GM12878 (cell line): ENCODE data around the gene HAGHL. TPM values are rescaled to one million over a fixed set of nuclear protein-coding genes. Genes with fewer than 3 reads are reported as not detected.
A peak's percentile ranks its signal among the peaks of the same experiment; 100 is the strongest.

Source experiments
- ASH2L ChIP-seq: fragments of 300-600, 200-600 bp; sonication (generic); IDR thresholded peaks from 2 replicates; pipeline ENCODE4 v1.6.1; 2017; ENCODE audit warnings: low read depth, mild to moderate bottlenecking, borderline replicate concordance
- ATF2 ChIP-seq: IDR thresholded peaks from 2 replicates; pipeline ENCODE4 v1.6.1; 2012; ENCODE audit warnings: low read length, inconsistent platforms
- E2F4 ChIP-seq: IDR thresholded peaks from 2 replicates; pipeline ENCODE4 v1.6.1; 2012; ENCODE audit warnings: low read depth, low read length, improper control_type of control experiment
- E4F1 ChIP-seq: fragments of 450-650 bp; IDR thresholded peaks from 2 replicates; pipeline ENCODE4 v1.6.1; 2018; ENCODE audit warnings: borderline replicate concordance, mild to moderate bottlenecking; ENCODE audit not compliant: partially characterized antibody
- GATAD2B ChIP-seq: fragments of 450-650 bp; conservative IDR thresholded peaks from 2 replicates; pipeline ENCODE4 v1.6.1; 2017; ENCODE audit warnings: low read depth, mild to moderate bottlenecking, moderate library complexity
- HCFC1 ChIP-seq: fragments of 150-350 bp; IDR thresholded peaks from 2 replicates; pipeline ENCODE4 v1.6.1; 2014; ENCODE audit warnings: low read length
- HSF1 ChIP-seq: fragments of 150-350 bp; IDR thresholded peaks from 2 replicates; pipeline ENCODE4 v1.6.1; 2014; ENCODE audit warnings: mild to moderate bottlenecking, low read depth, low read length
- MAX ChIP-seq: IDR thresholded peaks from 2 replicates; pipeline ENCODE4 v1.6.1; 2012; ENCODE audit warnings: low read depth, low read length, improper control_type of control experiment
- NFYB ChIP-seq: IDR thresholded peaks from 2 replicates; pipeline ENCODE4 v1.6.1; 2011; ENCODE audit warnings: low read depth, mild to moderate bottlenecking, low read length, improper control_type of control experiment, moderate library complexity; ENCODE audit not compliant: insufficient read depth
- NR2C2 ChIP-seq: IDR thresholded peaks from 2 replicates; pipeline ENCODE4 v1.6.1; 2011; ENCODE audit warnings: borderline replicate concordance, low read depth; ENCODE audit not compliant: control insufficient read depth, insufficient read length
- PAX8 ChIP-seq: fragments of 450-650 bp; IDR thresholded peaks from 2 replicates; pipeline ENCODE4 v1.6.1; 2017; ENCODE audit warnings: mild to moderate bottlenecking, moderate library complexity
- SREBF2 ChIP-seq: IDR thresholded peaks from 2 replicates; pipeline ENCODE4 v1.6.1; 2012; ENCODE audit warnings: mild to moderate bottlenecking, low read length
- SUPT20H ChIP-seq: IDR thresholded peaks from 2 replicates; pipeline ENCODE4 v1.6.1; 2011; ENCODE audit warnings: low read depth, mild to moderate bottlenecking, low read length, moderate library complexity, borderline replicate concordance; ENCODE audit not compliant: control insufficient read depth
- TARDBP ChIP-seq: IDR thresholded peaks from 2 replicates; pipeline ENCODE4 v1.6.1; 2016; ENCODE audit warnings: borderline replicate concordance
- TCF3 ChIP-seq: IDR thresholded peaks from 2 replicates; pipeline ENCODE4 v1.6.1; 2012; ENCODE audit warnings: low read depth, mild to moderate bottlenecking, low read length, borderline replicate concordance; ENCODE audit not compliant: insufficient read depth
- USF2 ChIP-seq: IDR thresholded peaks from 2 replicates; pipeline ENCODE4 v1.6.1; 2011; ENCODE audit warnings: low read depth, low read length, improper control_type of control experiment, borderline replicate concordance
- ZBTB4 ChIP-seq: fragments of 450-650 bp; formaldehyde crosslinking; IDR thresholded peaks from 2 replicates; pipeline ENCODE4 v1.4.0; 2022; ENCODE audit warnings: mild to moderate bottlenecking, moderate library complexity
- polyA plus RNA-seq, 11 experiments: library from polyadenylated mRNA; depleted of rRNA in 4 of 11; unstranded in 6 of 11; stranded (reverse) in 5 of 11; fragments of >200 nt; fragmentation: Nextera tagmentation in 4 of 11; fragmentation: Illumina TruSeq in 1 of 11; extraction: Ambion mirVana in 4 of 11; extraction: Trizol in 1 of 11; gene quantifications; 1 replicate in 1 of 11; 2 replicates in 10 of 11; pipeline versions ENCODE4 v1.2.1 to v1.2.3, GENCODE V29; 2011 to 2016; ENCODE audit warnings: inconsistent platforms in 2 of 11, missing spikeins in 2 of 11, low read depth in 1 of 11
- total RNA-seq, 4 experiments: library from RNA; depleted of rRNA in 3 of 4; stranded (reverse); fragments of >200 nt in 3 of 4; fragmentation: Illumina TruSeq in 1 of 4; extraction: Trizol in 1 of 4; gene quantifications; 2 replicates each; pipeline versions ENCODE4 v1.2.1 to v1.2.3, GENCODE V29; 2013 to 2021

Gene HAGHL
- total and polyA plus RNA-seq, 10 of the 15 experiments (the other 5 are each of a cell fraction or from before 2014, with no cell fraction given) = 0.23 to 44.6 (median 16.4) TPM

- no peak for TF ChIP-seq SUPT20H
- peak; percentile 53; the same call in 1 of the 2 replicates for TF ChIP-seq E2F4
- peak; percentile 95 for TF ChIP-seq GATAD2B
- peak; percentile 100 for TF ChIP-seq E4F1
- TF ChIP-seq TARDBP = peak; percentile 75; the same call in 1 of the 2 replicates
- TF ChIP-seq NFYB = no peak
- no peak for TF ChIP-seq SREBF2
- no peak for TF ChIP-seq PAX8
- peak; percentile 97 for TF ChIP-seq HCFC1
- TF ChIP-seq MAX = peak; percentile 75
- TF ChIP-seq NR2C2 = no peak
- TF ChIP-seq ASH2L = no peak
- TF ChIP-seq TCF3 = 0 out of 2 replicates have a peak, but pooled peaks have one; percentile 42
- no peak for TF ChIP-seq USF2
- no peak; the same call in 1 of the 2 replicates for TF ChIP-seq ATF2
- peak; percentile 91 for TF ChIP-seq HSF1
- no peak for TF ChIP-seq ZBTB4 (CRISPR knock-in tag)
These were observed 14.0 kb downstream of the HAGHL start, which contains the start of gene CIAO3 (continued) for GRCh38 chr16:740764-741505.
